Measurements from ENCODE around the gene UGT1A5.

- TF ChIP-seq CTCF (conservative IDR thresholded peaks at IDR 0.05; ENCODE audit: low read length) = peak; percentile 94
- no peak for TF ChIP-seq EZH2phosphoT487 (IDR thresholded peaks at IDR 0.05; ENCODE audit: borderline replicate concordance, low read depth, low read length)
Measured at GRCh38 chr2:233711312-233712008, 1.2 kb upstream of the UGT1A5 start.

Measured in OCI-LY7 (cell line).